ENCODE results near the gene VGLL4. TPM values are rescaled to one million over a fixed set of nuclear protein-coding genes. Genes with fewer than 3 reads are reported as not detected.

VGLL4 gene
- polyA plus RNA-seq, 1 donor from 2014 or later, result 113 TPM

- Histone ChIP-seq H3K9ac (ENCODE audit: low read length) (no peak overlapping the region), H3K27me3 (ENCODE audit: insufficient read depth, low read depth, low read length) (no peaks in the 10 kb centered on the region), H3K4me2 (ENCODE audit: low read length) (no peak overlapping the region), H3K79me2 (replicated peaks; ENCODE audit: insufficient read depth, low read length) (no peaks in the 10 kb centered on the region), H3F3A (ENCODE audit: insufficient read depth, low read length, poor library complexity, severe bottlenecking) (no peaks in the 10 kb centered on the region), H4K20me1 (ENCODE audit: insufficient read depth) (no peaks in the 10 kb centered on the region), H3K9me3 (ENCODE audit: low read length) (no peaks in the 10 kb centered on the region), H3K27ac (ENCODE audit: low read length) (no peak overlapping the region), H3K9me2 (ENCODE audit: insufficient read depth, low read length) (no peaks in the 10 kb centered on the region), H2AFZ (ENCODE audit: low read depth, low read length) (no peak overlapping the region), H3K4me3 (ENCODE audit: low read length) (no peak overlapping the region), H3K36me3 (ENCODE audit: insufficient read depth, low read length) (no peaks in the 10 kb centered on the region)
- TF ChIP-seq TAF1 (IDR thresholded peaks at IDR 0.05; ENCODE audit: low read depth) (no peak), REST (IDR thresholded peaks at IDR 0.05; ENCODE audit: borderline replicate concordance) (no peak), SMC3 (conservative IDR thresholded peaks at IDR 0.05; ENCODE audit: poor library complexity) (no peak), MXI1 (conservative IDR thresholded peaks at IDR 0.05; ENCODE audit: poor library complexity, severe bottlenecking) (no peak), EP300 (conservative IDR thresholded peaks at IDR 0.05; ENCODE audit: poor library complexity, severe bottlenecking) (no peak), RAD21 (conservative IDR thresholded peaks at IDR 0.05) (no peak), POLR2AphosphoS5 (IDR thresholded peaks at IDR 0.05) (no peak), EZH2 (IDR thresholded peaks at IDR 0.05; ENCODE audit: borderline replicate concordance, insufficient read depth, low read length, poor library complexity, severe bottlenecking) (no peak)
- TF ChIP-seq, protein P1, sequence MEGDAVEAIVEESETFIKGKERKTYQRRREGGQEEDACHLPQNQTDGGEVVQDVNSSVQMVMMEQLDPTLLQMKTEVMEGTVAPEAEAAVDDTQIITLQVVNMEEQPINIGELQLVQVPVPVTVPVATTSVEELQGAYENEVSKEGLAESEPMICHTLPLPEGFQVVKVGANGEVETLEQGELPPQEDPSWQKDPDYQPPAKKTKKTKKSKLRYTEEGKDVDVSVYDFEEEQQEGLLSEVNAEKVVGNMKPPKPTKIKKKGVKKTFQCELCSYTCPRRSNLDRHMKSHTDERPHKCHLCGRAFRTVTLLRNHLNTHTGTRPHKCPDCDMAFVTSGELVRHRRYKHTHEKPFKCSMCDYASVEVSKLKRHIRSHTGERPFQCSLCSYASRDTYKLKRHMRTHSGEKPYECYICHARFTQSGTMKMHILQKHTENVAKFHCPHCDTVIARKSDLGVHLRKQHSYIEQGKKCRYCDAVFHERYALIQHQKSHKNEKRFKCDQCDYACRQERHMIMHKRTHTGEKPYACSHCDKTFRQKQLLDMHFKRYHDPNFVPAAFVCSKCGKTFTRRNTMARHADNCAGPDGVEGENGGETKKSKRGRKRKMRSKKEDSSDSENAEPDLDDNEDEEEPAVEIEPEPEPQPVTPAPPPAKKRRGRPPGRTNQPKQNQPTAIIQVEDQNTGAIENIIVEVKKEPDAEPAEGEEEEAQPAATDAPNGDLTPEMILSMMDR (IDR thresholded peaks at IDR 0.05; ENCODE audit: poor library complexity, severe bottlenecking), result no peak
Measured at GRCh38 chr3:11541321-11542303, 102.1 kb downstream of the VGLL4 start.

- Histone ChIP-seq H3K9me2 (ENCODE audit: insufficient read depth, low read length) (no peaks in the 10 kb centered on the region), H3F3A (ENCODE audit: insufficient read depth, low read length, poor library complexity, severe bottlenecking) (no peaks in the 10 kb centered on the region), H3K36me3 (ENCODE audit: insufficient read depth, low read length) (no peaks in the 10 kb centered on the region), H3K9ac (ENCODE audit: low read length) (no peak overlapping the region), H3K27me3 (ENCODE audit: insufficient read depth, low read depth, low read length) (no peaks in the 10 kb centered on the region), H2AFZ (ENCODE audit: low read depth, low read length) (no peak overlapping the region), H3K27ac (ENCODE audit: low read length) (no peak overlapping the region), H3K4me3 (ENCODE audit: low read length) (no peak overlapping the region), H4K20me1 (ENCODE audit: insufficient read depth) (no peaks in the 10 kb centered on the region), H3K79me2 (replicated peaks; ENCODE audit: insufficient read depth, low read length) (no peaks in the 10 kb centered on the region), H3K4me2 (ENCODE audit: low read length) (no peak overlapping the region), H3K9me3 (ENCODE audit: low read length) (no peaks in the 10 kb centered on the region)
- no peak for TF ChIP-seq RAD21 (conservative IDR thresholded peaks at IDR 0.05)
- no peak for TF ChIP-seq MXI1 (conservative IDR thresholded peaks at IDR 0.05; ENCODE audit: poor library complexity, severe bottlenecking)
- no peak for TF ChIP-seq TAF1 (IDR thresholded peaks at IDR 0.05; ENCODE audit: low read depth)
- TF ChIP-seq, protein P1 (IDR thresholded peaks at IDR 0.05; ENCODE audit: poor library complexity, severe bottlenecking), result no peak
- no peak for TF ChIP-seq EP300 (conservative IDR thresholded peaks at IDR 0.05; ENCODE audit: poor library complexity, severe bottlenecking)
- TF ChIP-seq EZH2 (IDR thresholded peaks at IDR 0.05; ENCODE audit: borderline replicate concordance, insufficient read depth, low read length, poor library complexity, severe bottlenecking), result no peak
- TF ChIP-seq SMC3 (conservative IDR thresholded peaks at IDR 0.05; ENCODE audit: poor library complexity), result no peak
- TF ChIP-seq POLR2AphosphoS5 (IDR thresholded peaks at IDR 0.05), result no peak
- no peak for TF ChIP-seq REST (IDR thresholded peaks at IDR 0.05; ENCODE audit: borderline replicate concordance)
Measured at GRCh38 chr3:11539677-11540076, 104.0 kb downstream of the VGLL4 start.
